KOPT-K1 (cell line): ENCODE measurements around the gene ZMYND8.

Source experiments
- H3K27ac ChIP-seq: fragments of 200-600 bp; sonication (generic); 2 replicates; pipeline ENCODE4 v1.5.1; 2016; ENCODE audit warnings: antibody characterized with exemption, mild to moderate bottlenecking, low read depth, low read length; ENCODE audit not compliant: poor library complexity, severe bottlenecking
- H3K36me3 ChIP-seq: fragments of 200-600 bp; sonication (generic); 2 replicates; pipeline ENCODE4 v1.5.1; 2017; ENCODE audit warnings: antibody characterized with exemption, mild to moderate bottlenecking, low read length, moderate library complexity; ENCODE audit not compliant: insufficient read depth
- H3K9me3 ChIP-seq: fragments of 200-600 bp; sonication (generic); 2 replicates; pipeline ENCODE4 v1.5.1; 2017; ENCODE audit warnings: antibody characterized with exemption, low read length, mild to moderate bottlenecking; ENCODE audit not compliant: insufficient read depth, poor library complexity, severe bottlenecking

Gene ZMYND8

DNA sequence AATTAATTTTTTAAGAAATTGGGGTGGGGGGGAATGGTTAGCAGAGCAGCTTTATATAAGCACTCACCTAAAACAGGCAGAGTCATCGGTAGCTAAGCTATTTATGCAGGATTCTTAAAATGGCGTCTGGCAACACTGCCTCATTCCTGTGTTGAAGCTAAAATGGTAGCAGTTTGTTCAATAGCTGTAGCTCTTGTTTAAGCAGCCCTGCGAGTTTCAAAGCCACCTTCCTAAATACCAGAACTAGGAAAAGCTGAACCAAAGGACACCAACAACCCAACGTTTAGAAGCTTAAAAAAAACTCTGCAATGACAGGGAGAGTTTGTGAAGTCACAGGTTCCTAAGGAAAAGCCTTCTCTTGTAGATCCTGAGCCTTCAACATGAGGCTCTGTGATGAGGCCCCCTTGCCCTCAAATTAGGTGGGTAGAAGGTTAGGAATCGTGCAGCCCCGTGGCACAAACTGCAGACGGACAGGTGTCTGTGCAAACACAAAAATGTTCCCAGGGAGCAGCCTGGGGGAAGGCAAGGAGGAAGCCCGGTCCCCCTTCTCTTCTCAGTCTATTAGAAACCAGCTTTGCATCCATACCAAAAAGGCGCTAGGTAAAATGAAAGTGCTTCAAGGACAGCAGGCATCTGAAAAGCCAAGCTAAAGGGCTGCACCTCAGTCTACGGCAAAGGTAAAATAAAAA is 4.7 kb downstream of the ZMYND8 start:
- Histone ChIP-seq H3K36me3 (peaks cover 58% of the 10 kb centered on the region; the same call in 1 of the 2 replicates), H3K9me3 (no peaks in the 10 kb centered on the region), H3K27ac (no peak overlapping the region)

DNA sequence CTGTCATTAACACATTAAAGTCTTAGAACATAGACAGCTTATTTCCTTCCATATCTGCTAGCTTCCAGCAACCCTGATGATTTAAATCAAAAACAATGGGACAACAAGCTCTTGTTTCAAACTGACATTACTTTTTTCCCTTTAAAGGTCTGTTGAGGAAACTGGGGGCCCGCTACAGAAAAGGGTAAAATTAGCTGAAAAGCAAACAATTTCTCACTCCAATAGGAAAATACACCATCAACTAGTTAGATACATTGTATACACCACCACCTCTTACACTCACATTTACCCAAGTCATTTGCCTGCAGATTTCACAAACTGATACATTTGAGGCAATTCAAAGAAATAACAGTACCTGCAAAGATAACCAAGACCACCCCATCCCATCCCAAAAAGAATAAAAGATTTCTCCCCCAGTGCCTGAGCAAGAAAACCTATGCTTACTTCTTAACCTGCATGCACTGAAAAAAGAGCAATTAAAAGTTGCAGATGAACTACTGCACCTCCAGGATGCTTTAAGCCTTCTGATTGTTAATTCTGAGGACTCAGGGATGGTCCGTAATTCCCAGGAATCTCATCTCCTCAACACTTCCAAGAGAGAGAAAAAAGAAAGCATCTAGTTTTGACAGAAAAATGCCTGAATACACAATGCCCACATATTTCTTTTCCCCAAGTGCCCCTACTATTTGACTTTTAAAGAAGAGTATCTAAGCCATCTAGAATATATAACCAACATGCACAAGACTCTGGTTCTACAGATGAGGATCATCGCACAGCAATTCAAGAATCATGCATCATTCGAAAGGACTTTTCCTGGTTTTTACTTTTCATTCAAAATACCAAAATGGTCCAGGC is 5.6 kb downstream of the ZMYND8 start:
- H3K9me3 ChIP-seq = no peaks in the 10 kb centered on the region
- no peak overlapping the region for H3K27ac ChIP-seq
- H3K36me3 ChIP-seq = peaks cover 60% of the 10 kb centered on the region; the same call in 1 of the 2 replicates

GRCh38 chr20:47350181-47350550 is 6.3 kb downstream of the ZMYND8 start:
- no peak overlapping the region for H3K27ac ChIP-seq
- peaks cover 63% of the 10 kb centered on the region; the same call in 1 of the 2 replicates for H3K36me3 ChIP-seq

GRCh38 chr20:47349365-47350180 is 6.9 kb downstream of the ZMYND8 start:
- no peaks in the 10 kb centered on the region for H3K9me3 ChIP-seq
- H3K27ac ChIP-seq = no peak overlapping the region
- H3K36me3 ChIP-seq = peaks cover 66% of the 10 kb centered on the region; the same call in 1 of the 2 replicates

More at GRCh38 chr20:47350181-47350550, 6.3 kb downstream of the ZMYND8 start:
- no peaks in the 10 kb centered on the region for H3K9me3 ChIP-seq

DNA sequence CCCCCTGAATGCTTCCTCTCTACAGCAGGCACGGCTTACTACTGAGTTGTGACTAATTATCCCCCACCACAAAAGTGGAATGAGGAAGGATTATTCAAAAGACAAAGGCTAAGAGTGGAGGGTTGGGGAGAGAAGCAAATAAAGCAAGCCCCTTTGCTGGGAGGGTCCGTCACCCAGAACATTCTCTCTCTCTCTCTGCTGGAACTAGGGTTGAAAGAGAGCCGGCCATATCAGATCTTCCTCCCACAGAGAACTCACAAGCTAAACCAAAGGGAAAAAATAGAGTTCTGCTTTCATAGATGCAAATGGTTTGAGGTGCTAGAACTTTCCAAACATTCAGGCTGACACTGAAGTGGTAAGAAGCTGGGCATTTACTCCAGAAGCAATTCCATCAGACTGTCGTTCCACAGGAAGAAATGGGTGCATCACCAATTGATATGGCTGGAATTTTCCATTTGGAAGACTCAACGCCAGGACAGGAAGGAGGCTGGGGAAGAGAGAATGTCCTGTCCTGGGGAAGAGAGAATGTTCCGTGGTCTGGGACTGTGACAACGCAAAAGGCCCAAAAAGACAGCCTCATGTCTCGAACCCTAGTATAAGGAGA is 7.9 kb downstream of the ZMYND8 start:
- Histone ChIP-seq H3K27ac (no peak overlapping the region), H3K9me3 (no peaks in the 10 kb centered on the region), H3K36me3 (peaks cover 61% of the 10 kb centered on the region; the same call in 1 of the 2 replicates)

DNA sequence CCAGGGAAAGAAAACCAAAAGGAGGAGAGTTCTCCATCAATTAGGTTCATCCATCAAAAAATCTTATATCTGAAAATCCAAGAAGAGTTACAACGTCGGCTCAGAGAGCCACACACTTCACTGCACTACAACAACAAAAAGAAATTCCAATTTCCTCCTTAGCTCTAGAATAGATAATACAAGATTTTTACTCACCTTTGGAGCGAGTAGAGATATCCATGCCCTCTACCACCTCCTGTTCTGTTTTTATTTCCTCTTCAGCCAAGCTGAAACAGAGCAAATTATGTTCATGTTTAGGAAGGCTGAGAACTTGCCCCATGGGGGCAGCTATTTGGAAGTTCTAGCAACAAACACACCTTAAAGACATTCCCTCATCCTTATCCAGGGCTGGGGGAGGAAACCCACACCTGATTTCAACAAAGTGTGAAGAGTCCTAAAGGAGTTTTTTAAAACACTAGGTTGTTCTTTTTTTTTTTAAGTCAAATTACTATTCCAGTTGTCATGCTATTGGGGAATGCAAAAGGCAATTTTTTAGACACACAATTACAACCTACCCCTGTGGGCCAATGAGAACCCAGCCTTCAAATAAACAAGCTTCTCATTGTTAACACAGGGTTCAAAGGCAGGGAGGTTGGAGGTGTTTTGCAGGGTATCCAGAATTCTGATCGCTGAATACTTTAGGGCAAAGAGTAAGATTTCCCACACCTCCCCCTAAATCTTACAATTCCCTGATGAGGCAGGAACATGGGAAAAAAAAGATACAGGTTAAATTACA is 8.7 kb downstream of the ZMYND8 start:
- Histone ChIP-seq H3K9me3 (no peaks in the 10 kb centered on the region), H3K36me3 (peaks cover 53% of the 10 kb centered on the region; the same call in 1 of the 2 replicates), H3K27ac (no peak overlapping the region)

DNA sequence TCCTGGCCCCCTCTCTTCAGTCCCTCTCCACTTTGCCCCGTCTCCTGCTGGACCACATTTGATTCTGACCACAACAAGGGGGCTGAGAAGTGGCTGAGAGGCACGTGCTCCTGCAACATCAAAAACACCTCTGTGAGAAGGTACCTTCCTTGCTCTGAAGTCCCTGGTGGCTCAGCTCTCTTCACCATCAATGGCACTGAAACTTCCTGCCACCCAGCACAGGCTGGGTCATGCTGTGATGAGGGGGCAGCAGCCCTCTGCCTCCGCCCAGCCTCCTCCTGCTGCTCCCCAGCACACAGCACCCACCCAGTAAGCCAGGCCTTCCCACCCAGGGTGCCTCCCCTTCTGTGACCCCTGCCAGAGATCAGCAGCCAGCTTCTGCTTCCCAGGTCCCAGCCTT is 10.3 kb downstream of the ZMYND8 start:
- no peak overlapping the region for H3K27ac ChIP-seq
- H3K9me3 ChIP-seq = no peaks in the 10 kb centered on the region
- H3K36me3 ChIP-seq = peaks cover 40% of the 10 kb centered on the region; the same call in 1 of the 2 replicates

GRCh38 chr20:47345214-47345613 is 11.3 kb downstream of the ZMYND8 start:
- Histone ChIP-seq H3K9me3 (no peaks in the 10 kb centered on the region), H3K27ac (no peak overlapping the region), H3K36me3 (peaks cover 40% of the 10 kb centered on the region; the same call in 1 of the 2 replicates)

- H3K27ac ChIP-seq = no peak overlapping the region
- H3K36me3 ChIP-seq = peaks cover 27% of the 10 kb centered on the region
- H3K9me3 ChIP-seq = no peaks in the 10 kb centered on the region
Measured at GRCh38 chr20:47343007-47343472, 13.5 kb downstream of the ZMYND8 start.

DNA sequence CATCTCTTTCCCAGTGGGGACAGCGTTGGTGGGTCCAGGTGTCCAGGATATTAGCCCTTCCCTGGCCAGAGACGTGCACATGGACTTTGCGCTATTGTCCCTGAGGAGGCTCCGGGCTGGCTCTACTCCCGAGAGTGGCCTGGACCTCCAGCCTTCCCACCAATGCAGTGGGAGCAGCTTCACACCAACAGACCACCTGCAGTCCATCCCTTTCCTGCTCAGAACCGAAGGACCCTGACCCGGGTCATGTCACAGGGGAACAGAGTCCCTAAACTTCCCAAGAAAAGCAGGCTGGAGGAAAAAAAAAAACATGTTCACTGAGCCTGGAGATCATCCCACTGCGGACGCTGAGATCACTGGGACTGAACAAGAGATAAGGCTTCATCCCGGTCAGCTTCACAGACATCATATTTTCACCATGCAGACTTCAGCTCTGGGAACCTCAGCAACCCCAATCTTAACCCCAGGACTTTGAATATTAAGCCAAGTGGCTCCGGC is 18.3 kb downstream of the ZMYND8 start:
- no peak overlapping the region for H3K27ac ChIP-seq
- peaks cover 27% of the 10 kb centered on the region for H3K36me3 ChIP-seq
- no peaks in the 10 kb centered on the region for H3K9me3 ChIP-seq

- Histone ChIP-seq H3K36me3 (peaks cover 34% of the 10 kb centered on the region), H3K27ac (no peak overlapping the region), H3K9me3 (no peaks in the 10 kb centered on the region)
Measured at GRCh38 chr20:47337413-47337812, 19.1 kb downstream of the ZMYND8 start.

DNA sequence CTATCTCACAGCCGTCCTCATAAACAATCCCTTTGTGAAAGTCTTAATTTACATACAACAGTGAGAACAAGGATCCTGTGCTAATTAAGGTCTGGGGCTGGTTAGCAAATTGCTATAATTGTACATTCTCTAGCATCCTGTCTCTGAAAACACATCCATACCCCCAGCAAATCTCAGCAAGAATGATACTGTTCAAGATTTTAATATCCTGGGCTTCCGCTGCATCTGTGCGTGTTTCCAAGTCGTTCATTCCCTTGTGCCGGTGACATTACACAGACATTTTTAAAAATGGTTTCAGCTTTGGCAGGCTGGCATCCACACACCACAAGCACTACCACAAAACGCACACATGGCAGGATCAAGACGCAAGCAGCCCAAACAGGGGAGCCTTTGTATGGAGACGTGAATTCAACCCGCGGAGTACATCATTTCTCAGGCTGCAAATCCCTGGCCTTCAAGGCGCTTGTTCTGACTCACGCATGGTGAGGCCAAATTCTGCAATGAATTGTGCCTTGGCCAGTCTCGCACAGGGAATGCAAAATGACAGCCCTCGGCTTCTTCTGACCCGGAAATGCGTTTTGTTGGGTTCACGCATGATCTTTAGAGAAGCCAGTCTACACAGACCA is 20.3 kb downstream of the ZMYND8 start:
- Histone ChIP-seq H3K27ac (no peak overlapping the region), H3K9me3 (no peaks in the 10 kb centered on the region), H3K36me3 (peaks cover 37% of the 10 kb centered on the region)

- no peak overlapping the region for H3K27ac ChIP-seq
- no peaks in the 10 kb centered on the region for H3K9me3 ChIP-seq
- peaks cover 37% of the 10 kb centered on the region for H3K36me3 ChIP-seq
Measured at GRCh38 chr20:47335251-47336128, 21.0 kb downstream of the ZMYND8 start.
